Measurements from ENCODE around the gene TMEM245.

The TMEM245 gene

DNA sequence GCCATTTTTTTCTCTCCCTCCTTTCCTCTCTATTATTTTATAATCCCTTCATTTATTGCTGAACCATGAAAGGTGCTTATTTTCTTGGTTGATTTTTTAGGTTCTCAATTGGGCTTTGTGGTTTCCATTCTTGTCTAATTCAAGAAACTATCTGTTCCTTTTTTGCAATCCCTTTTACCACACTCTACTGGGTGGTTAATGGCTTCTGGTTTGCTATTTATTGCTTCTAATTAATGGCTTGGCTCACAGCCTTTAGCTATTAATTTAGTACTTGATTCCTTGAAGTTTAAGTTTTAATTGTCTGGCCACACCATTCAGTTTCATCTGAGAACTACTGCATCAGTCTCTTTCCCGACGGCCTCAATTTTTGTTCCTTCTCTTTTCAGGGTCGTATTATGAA lies 41.7 kb upstream of the TMEM245 start (continued):
- TF ChIP-seq, protein P1, sequence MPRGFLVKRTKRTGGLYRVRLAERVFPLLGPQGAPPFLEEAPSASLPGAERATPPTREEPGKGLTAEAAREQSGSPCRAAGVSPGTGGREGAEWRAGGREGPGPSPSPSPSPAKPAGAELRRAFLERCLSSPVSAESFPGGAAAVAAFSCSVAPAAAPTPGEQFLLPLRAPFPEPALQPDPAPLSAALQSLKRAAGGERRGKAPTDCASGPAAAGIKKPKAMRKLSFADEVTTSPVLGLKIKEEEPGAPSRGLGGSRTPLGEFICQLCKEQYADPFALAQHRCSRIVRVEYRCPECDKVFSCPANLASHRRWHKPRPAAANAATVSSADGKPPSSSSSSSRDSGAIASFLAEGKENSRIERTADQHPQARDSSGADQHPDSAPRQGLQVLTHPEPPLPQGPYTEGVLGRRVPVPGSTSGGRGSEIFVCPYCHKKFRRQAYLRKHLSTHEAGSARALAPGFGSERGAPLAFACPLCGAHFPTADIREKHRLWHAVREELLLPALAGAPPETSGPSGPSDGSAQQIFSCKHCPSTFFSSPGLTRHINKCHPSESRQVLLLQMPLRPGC (tag by site-specific recombination; IDR thresholded peaks at IDR 0.05), result no peak
- no peak for TF ChIP-seq ZNF24 (tag by site-specific recombination; IDR thresholded peaks at IDR 0.05)

DNA sequence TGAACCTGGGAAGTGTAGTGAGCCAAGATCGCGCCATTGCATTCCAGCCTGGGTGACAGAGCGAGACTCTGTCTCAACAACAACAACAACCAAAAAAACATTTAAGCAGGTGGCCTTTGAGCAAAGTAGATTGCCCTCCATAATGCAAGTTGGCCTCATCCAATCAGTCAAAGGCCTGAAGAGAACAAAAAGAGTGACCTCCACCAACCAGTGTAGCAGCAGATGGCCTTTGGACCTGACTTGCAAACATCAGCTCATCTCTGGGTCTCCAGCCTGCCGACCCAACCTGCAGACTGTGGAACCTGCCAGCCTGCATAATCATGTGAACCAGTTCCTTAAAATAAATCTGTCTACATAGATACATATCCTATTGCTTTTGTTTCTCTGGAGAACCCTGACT lies 39.8 kb upstream of the TMEM245 start:
- no peak overlapping the region for H3K27ac ChIP-seq (ENCODE audit: extremely low read depth, low read depth, low read length)
- POLR2A ChIA-PET, result no interaction called here

More for the DNA sequence above, 39.8 kb upstream of the TMEM245 start:
- H3K4me3 ChIP-seq (ENCODE audit: low read depth, low read length), result no peak overlapping the region
- TF ChIP-seq AEBP2 (tag by site-specific recombination; IDR thresholded peaks at IDR 0.05; ENCODE audit: borderline replicate concordance) (no peak), OVOL3 (tag by site-specific recombination; IDR thresholded peaks at IDR 0.05) (no peak), SP7 (tag by site-specific recombination; IDR thresholded peaks at IDR 0.05) (no peak), ZNF335 (tag by site-specific recombination; conservative IDR thresholded peaks at IDR 0.05) (no peak), TRIM28 (IDR thresholded peaks at IDR 0.05; ENCODE audit: borderline replicate concordance, low read length) (no peak), ZNF362 (tag by site-specific recombination; IDR thresholded peaks at IDR 0.05) (no peak), ZNF274 (IDR thresholded peaks at IDR 0.05; ENCODE audit: low read length) (no peak), ZNF274 (tag by site-specific recombination; IDR thresholded peaks at IDR 0.05; ENCODE audit: borderline replicate concordance) (no peak), ZBTB44 (tag by site-specific recombination; IDR thresholded peaks at IDR 0.05) (no peak), ZNF175 (tag by site-specific recombination; IDR thresholded peaks at IDR 0.05) (no peak), ZNF211 (tag by site-specific recombination; IDR thresholded peaks at IDR 0.05; ENCODE audit: low read depth) (no peak), ZNF214 (tag by site-specific recombination; IDR thresholded peaks at IDR 0.05; ENCODE audit: borderline replicate concordance) (no peak), SETDB1 (IDR thresholded peaks at IDR 0.05; ENCODE audit: insufficient read length, low read length) (no peak), ZNF792 (tag by site-specific recombination; IDR thresholded peaks at IDR 0.05) (no peak), ZNF76 (tag by site-specific recombination; IDR thresholded peaks at IDR 0.05; ENCODE audit: borderline replicate concordance, low read depth) (no peak), ZNF24 (tag by site-specific recombination; IDR thresholded peaks at IDR 0.05) (no peak)
- TF ChIP-seq, protein P2, sequence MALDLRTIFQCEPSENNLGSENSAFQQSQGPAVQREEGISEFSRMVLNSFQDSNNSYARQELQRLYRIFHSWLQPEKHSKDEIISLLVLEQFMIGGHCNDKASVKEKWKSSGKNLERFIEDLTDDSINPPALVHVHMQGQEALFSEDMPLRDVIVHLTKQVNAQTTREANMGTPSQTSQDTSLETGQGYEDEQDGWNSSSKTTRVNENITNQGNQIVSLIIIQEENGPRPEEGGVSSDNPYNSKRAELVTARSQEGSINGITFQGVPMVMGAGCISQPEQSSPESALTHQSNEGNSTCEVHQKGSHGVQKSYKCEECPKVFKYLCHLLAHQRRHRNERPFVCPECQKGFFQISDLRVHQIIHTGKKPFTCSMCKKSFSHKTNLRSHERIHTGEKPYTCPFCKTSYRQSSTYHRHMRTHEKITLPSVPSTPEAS (tag by site-specific recombination; IDR thresholded peaks at IDR 0.05), result no peak
- TF ChIP-seq, protein P1 (tag by site-specific recombination; IDR thresholded peaks at IDR 0.05), result no peak
- TF ChIP-seq, protein P3, sequence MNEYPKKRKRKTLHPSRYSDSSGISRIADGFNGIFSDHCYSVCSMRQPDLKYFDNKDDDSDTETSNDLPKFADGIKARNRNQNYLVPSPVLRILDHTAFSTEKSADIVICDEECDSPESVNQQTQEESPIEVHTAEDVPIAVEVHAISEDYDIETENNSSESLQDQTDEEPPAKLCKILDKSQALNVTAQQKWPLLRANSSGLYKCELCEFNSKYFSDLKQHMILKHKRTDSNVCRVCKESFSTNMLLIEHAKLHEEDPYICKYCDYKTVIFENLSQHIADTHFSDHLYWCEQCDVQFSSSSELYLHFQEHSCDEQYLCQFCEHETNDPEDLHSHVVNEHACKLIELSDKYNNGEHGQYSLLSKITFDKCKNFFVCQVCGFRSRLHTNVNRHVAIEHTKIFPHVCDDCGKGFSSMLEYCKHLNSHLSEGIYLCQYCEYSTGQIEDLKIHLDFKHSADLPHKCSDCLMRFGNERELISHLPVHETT (tag by site-specific recombination; IDR thresholded peaks at IDR 0.05), result no peak
- CTCF ChIA-PET, result interaction anchor here (1.1 kb wide), 1 partner anchor 23 kb away, joined by 3 read pairs; no protein-coding TSS in a partner anchor
- H3K9me3 ChIP-seq (ENCODE audit: control insufficient read depth, insufficient read depth, low read depth, low read length), result no peaks in the 10 kb centered on the region
- no peaks in the 10 kb centered on the region for H3K36me3 ChIP-seq (ENCODE audit: control insufficient read depth in 2 of 2, insufficient read depth in 1 of 2, low read length in 2 of 2)
- no peaks in the 10 kb centered on the region for H3K4me1 ChIP-seq (ENCODE audit: control insufficient read depth, insufficient read depth, low read length)
